DMS 273 (cell line): Measurements from ENCODE around the gene GPC5.

Experiments
- DNase-seq: peaks from one replicate; lab custom pipeline; 2025; ENCODE audit not compliant: unreplicated experiment; lab: John Stamatoyannopoulos, UW

The GPC5 gene

GRCh38 chr13:91586609-91587008 lies 188.2 kb downstream of the GPC5 start:
- no peak for DNase-seq

- no peak for DNase-seq
Measured at GRCh38 chr13:91588541-91588940, 190.1 kb downstream of the GPC5 start.

GRCh38 chr13:91592056-91593014 lies 193.9 kb downstream of the GPC5 start:
- DNase-seq, result no peak

- DNase-seq, result no peak
Measured at GRCh38 chr13:91593456-91593855, 195.0 kb downstream of the GPC5 start.

- DNase-seq, result no peak
Measured at GRCh38 chr13:91594061-91594460, 195.6 kb downstream of the GPC5 start.

- DNase-seq, result no peak
Measured at GRCh38 chr13:91595677-91596076, 197.3 kb downstream of the GPC5 start.

- no peak for DNase-seq
Measured at GRCh38 chr13:91596842-91597241, 198.4 kb downstream of the GPC5 start.

- DNase-seq, result no peak
Measured at GRCh38 chr13:91598655-91599054, 200.2 kb downstream of the GPC5 start.

GRCh38 chr13:91601273-91601672 lies 202.9 kb downstream of the GPC5 start:
- no peak for DNase-seq

- DNase-seq, result no peak
Measured at GRCh38 chr13:91601807-91602206, 203.4 kb downstream of the GPC5 start.

- no peak for DNase-seq
Measured at GRCh38 chr13:91609353-91609752, 210.9 kb downstream of the GPC5 start.

- DNase-seq, result no peak
Measured at GRCh38 chr13:91618315-91618714, 219.9 kb downstream of the GPC5 start.

- DNase-seq, result no peak
Measured at GRCh38 chr13:91620670-91621141, 222.3 kb downstream of the GPC5 start.

- DNase-seq, result no peak
Measured at GRCh38 chr13:91621161-91621560, 222.7 kb downstream of the GPC5 start.

- DNase-seq, result no peak
Measured at GRCh38 chr13:91621963-91622362, 223.5 kb downstream of the GPC5 start.

- DNase-seq, result no peak
Measured at GRCh38 chr13:91622778-91623550, 224.5 kb downstream of the GPC5 start.

GRCh38 chr13:91627952-91628739 lies 229.7 kb downstream of the GPC5 start:
- no peak for DNase-seq

- no peak for DNase-seq
Measured at GRCh38 chr13:91630946-91631345, 232.5 kb downstream of the GPC5 start.

GRCh38 chr13:91632086-91632485 lies 233.7 kb downstream of the GPC5 start:
- no peak for DNase-seq

- no peak for DNase-seq
Measured at GRCh38 chr13:91639330-91639729, 240.9 kb downstream of the GPC5 start.

GRCh38 chr13:91643394-91643793 lies 245.0 kb downstream of the GPC5 start:
- DNase-seq, result no peak
